Endometrial microvascular endothelial cells (primary cell): ENCODE results near the gene RRP7A. TPM values are rescaled to one million over a fixed set of nuclear protein-coding genes. Genes with fewer than 3 reads are reported as not detected.
"Not testable (repeated sequence)": the region's sequence is repeated elsewhere in the genome, so short reads cannot be mapped to it uniquely, and the experiment has no call there.

Source experiments
- in situ Hi-C: cut with HindIII; loops from 2 replicates; pipeline ENCODE4 v1.10.0; 2017; ENCODE audit warnings: low sequenced_read_pairs, low pct_unique_long_range_greater_than_20kb; ENCODE audit errors: inconsistent ontology term
- total RNA-seq: library from RNA; depleted of rRNA; stranded (reverse); fragments of >200 nt; gene quantifications from one replicate; pipeline ENCODE4 v1.2.3, GENCODE V29; 2015; ENCODE audit errors: inconsistent ontology term

The RRP7A gene, protein sequence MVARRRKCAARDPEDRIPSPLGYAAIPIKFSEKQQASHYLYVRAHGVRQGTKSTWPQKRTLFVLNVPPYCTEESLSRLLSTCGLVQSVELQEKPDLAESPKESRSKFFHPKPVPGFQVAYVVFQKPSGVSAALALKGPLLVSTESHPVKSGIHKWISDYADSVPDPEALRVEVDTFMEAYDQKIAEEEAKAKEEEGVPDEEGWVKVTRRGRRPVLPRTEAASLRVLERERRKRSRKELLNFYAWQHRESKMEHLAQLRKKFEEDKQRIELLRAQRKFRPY
- 54.3 TPM for total RNA-seq

DNA sequence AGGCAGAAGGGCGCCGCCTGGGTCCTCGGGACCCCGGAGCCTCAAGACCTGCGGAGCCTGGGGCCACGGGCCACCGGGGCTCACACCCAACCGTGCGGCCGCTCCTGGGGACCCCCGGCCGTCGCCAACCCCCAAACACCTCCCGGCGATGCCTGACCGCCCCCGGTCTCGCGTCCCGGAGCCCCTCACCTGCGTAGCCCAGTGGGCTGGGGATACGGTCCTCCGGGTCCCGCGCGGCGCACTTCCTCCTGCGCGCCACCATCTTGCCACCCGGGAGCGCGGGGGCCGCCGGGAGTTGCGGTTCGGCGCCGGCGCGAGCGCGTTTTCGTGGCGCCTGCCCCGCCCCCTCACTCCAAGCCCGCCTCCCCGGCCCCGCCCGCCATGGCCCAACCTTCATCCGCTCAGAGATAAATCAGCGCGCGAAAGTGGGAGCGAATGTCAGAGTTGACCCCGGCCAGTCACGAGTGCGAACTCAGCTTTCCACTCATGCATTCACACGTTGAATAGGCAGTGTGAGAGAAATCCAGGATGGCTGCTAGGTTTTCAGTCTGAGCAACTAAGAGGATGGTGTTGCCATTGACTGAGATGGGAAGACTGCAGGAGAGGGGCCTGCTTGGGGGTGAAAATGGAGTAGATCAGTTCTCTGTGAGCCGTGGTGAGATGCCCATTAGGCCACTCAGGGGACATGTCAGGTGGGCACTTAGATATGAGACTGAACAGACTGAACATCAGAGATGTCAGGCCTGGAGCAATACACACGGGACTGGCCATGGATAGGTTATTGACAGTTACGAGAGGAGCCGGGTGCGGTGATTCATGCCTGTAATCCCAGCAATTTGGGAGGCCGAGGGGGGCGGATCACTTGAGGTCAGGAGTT, at the start of gene RRP7A:
Gene RRP7A, minus strand, starts transcription at position 272 of the 877 bp plus-strand sequence. Its CDS starts 10 bp downstream, at position 262.
- in situ Hi-C loops = no loop called here

- in situ Hi-C loops = not testable (repeated sequence)
These were observed 48.4 kb upstream of the RRP7A start for GRCh38 chr22:42567950-42568349.

DNA sequence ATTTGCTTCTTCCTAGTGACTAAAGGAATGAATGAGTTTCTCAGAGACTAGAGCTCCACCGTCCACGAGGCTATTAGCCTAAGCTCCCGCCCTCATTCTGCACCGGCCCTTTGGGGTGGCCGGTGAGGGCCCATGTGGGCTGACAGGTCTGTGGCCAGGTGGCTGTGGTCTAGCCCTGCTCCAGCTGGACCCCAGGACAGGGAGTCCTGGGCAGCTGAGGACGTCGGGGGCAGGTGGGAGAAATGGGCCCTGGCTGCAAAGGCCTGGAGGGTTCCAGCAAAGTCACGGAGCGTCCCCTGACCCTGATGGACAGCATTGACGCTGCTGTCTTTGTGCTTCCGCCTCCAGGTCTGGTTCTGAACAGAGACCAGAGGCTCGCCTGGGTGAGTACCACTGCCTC, 46.4 kb upstream of the RRP7A start:
- in situ Hi-C loops = no loop called here

GRCh38 chr22:42564699-42565098, 45.1 kb upstream of the RRP7A start:
- in situ Hi-C loops = no loop called here

- in situ Hi-C loops = not testable (repeated sequence)
These were observed 44.3 kb upstream of the RRP7A start for GRCh38 chr22:42563943-42564342.

DNA sequence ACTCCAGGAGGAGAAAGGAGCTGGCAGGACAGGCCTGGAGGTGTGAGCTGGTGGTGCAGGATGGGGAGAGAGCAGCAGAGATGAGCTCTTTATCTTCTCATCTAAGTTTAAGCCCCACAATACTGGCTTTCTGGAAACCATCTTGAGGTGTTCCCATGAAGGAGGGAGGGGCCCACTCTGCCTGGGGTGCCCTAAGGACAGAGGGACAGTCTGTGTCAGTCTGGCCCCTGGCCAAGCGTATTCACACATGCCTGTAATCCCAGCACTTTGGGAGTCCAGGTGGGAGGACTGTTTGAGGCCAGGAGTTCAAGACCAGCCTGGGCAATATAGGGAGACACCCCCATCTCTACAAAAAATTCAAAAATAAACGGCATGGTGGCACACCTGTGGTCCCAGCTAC, 43.1 kb upstream of the RRP7A start:
- in situ Hi-C loops = no loop called here

DNA sequence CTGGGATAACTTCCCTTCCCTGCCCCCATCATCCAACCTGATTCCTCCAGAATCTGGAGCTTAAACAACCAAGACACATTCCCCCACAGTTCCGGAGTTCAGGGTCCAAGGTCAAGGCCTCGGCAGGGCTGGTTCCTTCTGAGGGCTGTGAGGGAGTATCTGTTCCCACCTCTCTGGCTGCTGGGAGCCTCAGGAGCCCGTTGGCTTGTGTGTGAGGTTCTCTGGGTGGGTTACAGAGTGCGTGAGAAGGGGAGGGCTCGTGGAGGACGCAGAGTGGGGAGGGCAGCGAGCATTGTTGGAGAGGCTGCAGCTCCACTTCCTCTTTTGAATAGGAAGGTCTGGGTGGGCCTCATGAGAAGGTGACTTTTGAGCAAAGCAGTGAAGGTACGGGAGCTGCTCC, 42.7 kb upstream of the RRP7A start:
- in situ Hi-C loops = no loop called here

- in situ Hi-C loops = no loop called here
These were observed 42.3 kb upstream of the RRP7A start for GRCh38 chr22:42561856-42562255.

- in situ Hi-C loops = no loop called here
These were observed 41.2 kb upstream of the RRP7A start for GRCh38 chr22:42560781-42561180.

DNA sequence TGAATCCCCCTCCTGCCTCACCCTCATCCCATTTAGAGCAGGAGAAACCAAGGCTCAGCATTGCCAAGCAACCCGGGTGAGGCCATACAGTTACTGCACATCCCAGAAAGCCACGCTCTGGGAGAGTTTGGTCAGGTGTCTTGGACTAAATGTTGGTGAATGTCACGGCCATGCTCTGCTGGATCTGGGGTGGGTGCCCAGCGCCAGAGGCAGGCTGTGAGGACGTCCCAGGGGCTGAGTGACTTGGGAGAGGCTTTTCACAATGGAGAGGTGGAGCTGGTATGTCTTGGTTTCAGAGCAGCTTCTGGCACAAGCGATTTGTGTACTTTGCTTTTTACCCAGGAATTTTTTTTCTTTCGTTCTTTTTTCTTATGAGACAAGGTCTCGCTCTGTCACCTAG, 40.8 kb upstream of the RRP7A start:
- in situ Hi-C loops = no loop called here

- in situ Hi-C loops = no loop called here
These were observed 34.1 kb upstream of the RRP7A start, which contains the start of gene SERHL2 for GRCh38 chr22:42553475-42554361. Gene SERHL2, plus strand, starts transcription at chr22:42553956. Its CDS starts 65 bp downstream, at chr22:42554021.

DNA sequence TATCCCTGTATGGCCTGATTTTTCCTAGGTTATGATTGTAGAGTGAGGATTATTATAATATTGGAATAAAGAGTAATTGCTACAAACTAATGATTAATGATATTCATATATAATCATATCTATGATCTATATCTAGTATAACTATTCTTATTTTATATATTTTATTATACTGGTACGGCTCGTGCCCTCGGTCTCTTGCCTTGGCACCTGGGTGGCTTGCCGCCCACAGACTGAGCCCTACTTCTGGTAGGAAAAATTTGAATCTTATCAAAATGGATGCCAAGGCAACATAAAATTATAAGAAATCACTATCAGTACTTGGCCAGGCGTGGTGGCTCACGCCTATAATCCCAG, 32.7 kb upstream of the RRP7A start:
- in situ Hi-C loops = not testable (repeated sequence)

- in situ Hi-C loops = no loop called here
These were observed 29.9 kb upstream of the RRP7A start for GRCh38 chr22:42549331-42550060.

DNA sequence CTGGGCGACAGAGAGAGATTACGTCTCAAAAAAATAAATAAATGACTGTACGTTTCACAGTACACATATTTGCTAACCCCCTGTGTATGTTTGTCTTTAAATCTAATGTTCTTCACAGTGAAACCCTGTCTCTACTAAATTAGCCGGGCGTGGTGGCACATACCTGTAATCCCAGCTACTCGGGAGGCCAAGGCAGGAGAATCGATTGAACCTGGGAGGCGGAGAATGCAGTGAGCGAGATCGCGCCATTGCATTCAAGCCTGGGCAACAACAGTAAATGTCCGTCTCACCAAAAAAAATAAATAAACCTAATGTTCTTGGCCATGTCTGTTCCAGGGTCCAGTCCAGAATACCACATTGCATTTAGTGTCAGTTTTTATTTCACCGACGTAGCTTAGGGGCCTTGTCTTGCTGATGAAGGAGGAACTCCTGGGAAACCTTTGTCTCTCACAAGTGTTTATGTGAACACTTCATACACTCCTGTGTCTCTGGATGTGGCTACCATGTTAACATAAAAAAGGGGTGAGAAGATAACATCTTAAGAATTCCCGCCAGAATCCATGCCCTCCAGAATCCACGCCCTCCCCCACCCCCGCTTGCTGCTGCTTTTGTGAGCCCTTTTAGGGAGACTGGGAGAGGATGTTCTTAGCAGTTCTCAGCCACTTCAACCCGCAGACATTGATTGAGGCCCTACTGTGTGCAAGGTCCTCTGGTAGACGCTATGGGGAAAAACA, 29.2 kb upstream of the RRP7A start:
- in situ Hi-C loops = no loop called here

GRCh38 chr22:42548126-42548525, 28.5 kb upstream of the RRP7A start:
- in situ Hi-C loops = not testable (repeated sequence)

DNA sequence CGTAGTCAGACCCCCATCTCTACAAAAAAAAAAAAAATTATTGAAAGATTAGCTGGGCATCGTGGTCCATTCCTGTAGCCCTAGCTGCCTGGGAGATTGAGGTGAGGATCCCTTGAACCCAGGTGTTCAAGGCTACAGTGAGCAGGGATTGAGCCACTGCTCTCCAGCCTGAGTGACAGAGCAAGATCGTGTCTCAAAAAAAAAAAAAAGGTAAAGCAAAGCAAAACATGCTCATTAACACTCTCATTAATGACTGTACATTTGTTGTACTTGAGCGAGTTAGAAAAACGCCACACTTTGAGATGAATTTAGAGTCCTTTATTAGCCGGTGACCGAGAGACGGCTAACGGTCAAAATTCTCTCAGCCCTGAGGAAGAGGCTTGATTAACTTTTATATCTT, 28.0 kb upstream of the RRP7A start:
- in situ Hi-C loops = no loop called here

- in situ Hi-C loops = no loop called here
These were observed 25.1 kb upstream of the RRP7A start for GRCh38 chr22:42544686-42545085.

DNA sequence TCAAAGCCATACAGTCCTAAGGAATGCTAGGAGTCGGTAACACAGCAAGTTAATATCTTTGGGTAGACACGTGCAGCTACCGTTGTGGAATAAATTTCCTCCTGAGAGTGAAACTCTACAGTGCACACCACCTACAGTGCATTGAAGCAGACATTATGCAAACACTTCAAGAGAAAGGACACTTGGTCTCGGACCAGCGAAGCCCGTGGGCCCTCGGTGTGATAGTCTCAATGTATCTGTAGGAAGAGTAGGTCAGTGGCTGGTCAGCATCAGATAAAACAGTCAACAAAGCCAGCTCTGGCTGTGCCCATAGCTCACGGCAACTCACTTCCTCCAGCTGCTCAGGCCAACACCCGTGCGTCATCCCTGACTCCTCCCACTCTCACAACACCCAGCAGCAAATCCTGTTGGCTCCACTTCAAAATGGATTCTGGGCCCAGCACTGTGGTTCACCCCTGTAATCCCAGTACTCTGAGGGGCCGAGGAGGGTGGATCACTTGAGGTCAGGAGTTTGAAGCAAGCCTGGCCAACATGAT, 19.7 kb upstream of the RRP7A start:
- in situ Hi-C loops = not testable (repeated sequence)
